Measurements from ENCODE around the gene SUV39H1. TPM values are rescaled to one million over a fixed set of nuclear protein-coding genes. Genes with fewer than 3 reads are reported as not detected.

The SUV39H1 gene
- total RNA-seq, 1 donor from 2014 or later, result 2.6 TPM

Other genes with a start within 250 kb of the SUV39H1 start
- gene SLC38A5, start 226.5 kb upstream of the SUV39H1 start, total RNA-seq, result 4.2 and 12.2 TPM in 2 replicates
- 31.7 and 32.5 TPM in 2 replicates for gene FTSJ1, start 220.5 kb upstream of the SUV39H1 start, total RNA-seq
- gene PORCN, start 187.7 kb upstream of the SUV39H1 start, total RNA-seq, result 3.9 and 6.0 TPM in 2 replicates
- 85.9 and 91.1 TPM in 2 replicates for gene EBP, start 174.9 kb upstream of the SUV39H1 start, total RNA-seq
- gene TBC1D25, start 157.0 kb upstream of the SUV39H1 start, total RNA-seq, result 4.1 and 7.9 TPM in 2 replicates
- 86.1 and 320 TPM in 2 replicates for gene RBM3, start 122.2 kb upstream of the SUV39H1 start, total RNA-seq
- gene WDR13, start 99.2 kb upstream of the SUV39H1 start, total RNA-seq, result 88.7 and 90.9 TPM in 2 replicates
- gene WAS, start 12.9 kb upstream of the SUV39H1 start, total RNA-seq, result under 0.01 and 0.22 TPM in 2 replicates
- not detected in 2 replicates for gene GLOD5, start 65.0 kb downstream of the SUV39H1 start, total RNA-seq
- gene GATA1, start 89.9 kb downstream of the SUV39H1 start, total RNA-seq, result not detected in 2 replicates
- gene HDAC6, start 105.3 kb downstream of the SUV39H1 start, total RNA-seq, result 18.3 and 29.2 TPM in 2 replicates
- gene ERAS, start 129.8 kb downstream of the SUV39H1 start, total RNA-seq, result not detected in 2 replicates
- under 0.01 and 0.20 TPM in 2 replicates for gene PCSK1N, start 138.9 kb downstream of the SUV39H1 start, total RNA-seq
- gene TIMM17B, start 201.0 kb downstream of the SUV39H1 start, total RNA-seq, result 17.0 and 21.2 TPM in 2 replicates
- 64.1 and 71.0 TPM in 2 replicates for gene PQBP1, start 201.2 kb downstream of the SUV39H1 start, total RNA-seq
- 7.8 and 12.9 TPM in 2 replicates for gene SLC35A2, start 214.9 kb downstream of the SUV39H1 start, total RNA-seq
- gene PIM2, start 222.3 kb downstream of the SUV39H1 start, total RNA-seq, result 2.4 and 4.2 TPM in 2 replicates